GM12801 (cell line): ENCODE data around the gene DIAPH3.

Experiments used
- CTCF ChIP-seq: IDR thresholded peaks from one replicate; pipeline ENCODE4 v1.5.1; 2011; ENCODE audit warnings: control low read depth; ENCODE audit not compliant: insufficient read length; ENCODE audit errors: extremely low read depth

Gene DIAPH3

GRCh38 chr13:60163478-60164233, at the start of gene DIAPH3:
DIAPH3 (minus strand) TSS chr13:60163928; CDS start chr13:60163766, 162 bp downstream.
- no peak for TF ChIP-seq CTCF

GRCh38 chr13:60213236-60213744, 49.6 kb upstream of the DIAPH3 start:
- TF ChIP-seq CTCF, result no peak

GRCh38 chr13:60211548-60211947, 47.8 kb upstream of the DIAPH3 start:
- TF ChIP-seq CTCF, result no peak

- TF ChIP-seq CTCF, result no peak
Observed at GRCh38 chr13:60210510-60211330, 47.0 kb upstream of the DIAPH3 start.

GRCh38 chr13:60201286-60201685, 37.6 kb upstream of the DIAPH3 start:
- TF ChIP-seq CTCF, result no peak

GRCh38 chr13:60182907-60183306, 19.2 kb upstream of the DIAPH3 start:
- TF ChIP-seq CTCF, result no peak

GRCh38 chr13:60178327-60178726, 14.6 kb upstream of the DIAPH3 start:
- TF ChIP-seq CTCF, result no peak
